HepG2 (cell line): ENCODE results near the gene NCBP2. TPM values are rescaled to one million over a fixed set of nuclear protein-coding genes. Genes with fewer than 3 reads are reported as not detected.

Experiments
- ATF7-NPFF ChIP-seq: sonication (generic); formaldehyde crosslinking; IDR thresholded peaks from 2 replicates; pipeline ENCODE4 v1.8.1; 2023; ENCODE audit warnings: mild to moderate bottlenecking, low read depth, missing genetic modification reagents, moderate library complexity
- CBFB ChIP-seq: sonication (generic); formaldehyde crosslinking; IDR thresholded peaks from 2 replicates; pipeline ENCODE4 v1.4.0; 2020; ENCODE audit warnings: missing genetic modification reagents
- ERF ChIP-seq: IDR thresholded peaks from 2 replicates; pipeline ENCODE4 v1.6.1; 2018; ENCODE audit warnings: missing biosample characterization, missing genetic modification reagents
- FOXK1 ChIP-seq: sonication (generic); formaldehyde crosslinking; IDR thresholded peaks from 2 replicates; pipeline ENCODE4 v1.4.0; 2020; ENCODE audit warnings: low read depth, missing genetic modification reagents, borderline replicate concordance
- HNF4G ChIP-seq, 2 experiments: sonication (generic) in 1 of 2; formaldehyde crosslinking in 1 of 2; IDR thresholded peaks; 2 replicates each; pipeline versions ENCODE4 v1.4.0 to v1.6.1; 2011 to 2020; ENCODE audit warnings: borderline replicate concordance in 2 of 2, low read depth in 2 of 2, mild to moderate bottlenecking in 2 of 2, low read length in 1 of 2, missing genetic modification reagents in 1 of 2, moderate library complexity in 1 of 2
- HOXA3 ChIP-seq: sonication (generic); formaldehyde crosslinking; IDR thresholded peaks from 2 replicates; pipeline ENCODE4 v1.5.0; 2020; ENCODE audit warnings: missing genetic modification reagents
- KLF11 ChIP-seq: IDR thresholded peaks from 2 replicates; pipeline ENCODE4 v1.6.1; 2016; ENCODE audit warnings: missing compliant biosample characterization
- MYNN ChIP-seq: sonication (generic); formaldehyde crosslinking; IDR thresholded peaks from 2 replicates; pipeline ENCODE4 v1.4.0; 2020; ENCODE audit warnings: mild to moderate bottlenecking, low read depth, missing genetic modification reagents
- NCOA2 ChIP-seq: sonication (generic); formaldehyde crosslinking; IDR thresholded peaks from 2 replicates; pipeline ENCODE4 v1.8.0; 2022; ENCODE audit warnings: inconsistent platforms
- NFIC ChIP-seq: IDR thresholded peaks from 2 replicates; pipeline ENCODE4 v1.6.1; 2012; ENCODE audit warnings: mild to moderate bottlenecking, low read length, inconsistent platforms
- NFKBIZ ChIP-seq: IDR thresholded peaks from 2 replicates; pipeline ENCODE4 v1.6.1; 2018; ENCODE audit warnings: missing genetic modification reagents, missing compliant biosample characterization
- NR2F1 ChIP-seq, 2 experiments: fragments of 450-650 bp in 1 of 2; formaldehyde crosslinking in 1 of 2; IDR thresholded peaks; 2 replicates each; pipeline versions ENCODE4 v1.5.0 to v1.6.1; 2016 to 2020; ENCODE audit warnings: mild to moderate bottlenecking in 1 of 2, missing compliant biosample characterization in 1 of 2, missing genetic modification reagents in 1 of 2, moderate library complexity in 1 of 2
- SOX5 ChIP-seq: IDR thresholded peaks from 2 replicates; pipeline ENCODE4 v1.6.1; 2016; ENCODE audit warnings: borderline replicate concordance
- SOX6 ChIP-seq, 2 experiments: fragments of 450-650 bp in 1 of 2; sonication (generic) in 1 of 2; formaldehyde crosslinking in 1 of 2; IDR thresholded peaks; 2 replicates each; pipeline versions ENCODE4 v1.4.0 to v1.6.1; 2017 to 2020; ENCODE audit warnings: antibody characterized with exemption in 1 of 2, mild to moderate bottlenecking in 1 of 2, missing genetic modification reagents in 1 of 2
- TFDP1 ChIP-seq: IDR thresholded peaks from 2 replicates; pipeline ENCODE4 v1.6.1; 2016; ENCODE audit warnings: missing compliant biosample characterization, missing genetic modification reagents, borderline replicate concordance
- ZBTB25 ChIP-seq: IDR thresholded peaks from 2 replicates; pipeline ENCODE4 v1.6.1; 2018; ENCODE audit warnings: missing genetic modification reagents
- ZNF317 ChIP-seq: sonication (generic); formaldehyde crosslinking; IDR thresholded peaks from 2 replicates; pipeline ENCODE4 v1.5.0; 2020; ENCODE audit warnings: mild to moderate bottlenecking, missing genetic modification reagents
- ZNF441 ChIP-seq: sonication (generic); formaldehyde crosslinking; IDR thresholded peaks from 2 replicates; pipeline ENCODE4 v1.7.0; 2021; ENCODE audit warnings: missing genetic modification reagents, borderline replicate concordance
- ZNF576 ChIP-seq: sonication (generic); formaldehyde crosslinking; IDR thresholded peaks from 2 replicates; pipeline ENCODE4 v1.4.0; 2020; ENCODE audit warnings: mild to moderate bottlenecking, missing genetic modification reagents
- ZNF724P ChIP-seq: sonication (generic); formaldehyde crosslinking; IDR thresholded peaks from 2 replicates; pipeline ENCODE4 v1.8.0; 2022; ENCODE audit warnings: missing genetic modification reagents, borderline replicate concordance
- ZNF773 ChIP-seq: sonication (generic); formaldehyde crosslinking; IDR thresholded peaks from 2 replicates; pipeline ENCODE4 v1.4.0; 2020; ENCODE audit warnings: missing genetic modification reagents, borderline replicate concordance
- ZUFSP ChIP-seq: sonication (generic); formaldehyde crosslinking; IDR thresholded peaks from 2 replicates; pipeline ENCODE4 v1.9.0; 2021; ENCODE audit warnings: missing genetic modification reagents, mild to moderate bottlenecking, borderline replicate concordance
- polyA plus RNA-seq, 8 experiments: library from polyadenylated mRNA; depleted of rRNA in 3 of 8; stranded (reverse) in 7 of 8; unstranded in 1 of 8; fragments of >200 nt; fragmentation: Illumina TruSeq in 4 of 8; extraction: Trizol in 4 of 8; gene quantifications; 2 replicates each; pipeline versions ENCODE4 v1.2.1 to v1.2.3, GENCODE V29; 2011 to 2016; ENCODE audit warnings: low read depth in 4 of 8, missing spikeins in 1 of 8, mixed read lengths in 1 of 8; ENCODE audit not compliant: insufficient read depth in 1 of 8
- total RNA-seq, 5 experiments: library from RNA; depleted of rRNA; stranded (reverse); fragments of >200 nt; fragmentation: Illumina TruSeq; extraction: Trizol; gene quantifications; 2 replicates each; pipeline ENCODE4 v1.2.3, GENCODE V29; 2016; ENCODE audit warnings: low read depth in 1 of 5
- TF ChIP-seq, protein P1 (sequence below): sonication (generic); formaldehyde crosslinking; IDR thresholded peaks from 2 replicates; pipeline ENCODE4 v1.4.0; 2020; ENCODE audit warnings: mild to moderate bottlenecking, low read depth, missing genetic modification reagents
- TF ChIP-seq, protein P2 (sequence below): sonication (generic); formaldehyde crosslinking; IDR thresholded peaks from 2 replicates; pipeline ENCODE4 v1.4.0; 2020; ENCODE audit warnings: missing genetic modification reagents, borderline replicate concordance

Gene NCBP2
- total and polyA plus RNA-seq, 2 of the 13 experiments (the other 11 are each of a cell fraction or from before 2014, with no cell fraction given): 58.7 to 95.5 TPM

DNA sequence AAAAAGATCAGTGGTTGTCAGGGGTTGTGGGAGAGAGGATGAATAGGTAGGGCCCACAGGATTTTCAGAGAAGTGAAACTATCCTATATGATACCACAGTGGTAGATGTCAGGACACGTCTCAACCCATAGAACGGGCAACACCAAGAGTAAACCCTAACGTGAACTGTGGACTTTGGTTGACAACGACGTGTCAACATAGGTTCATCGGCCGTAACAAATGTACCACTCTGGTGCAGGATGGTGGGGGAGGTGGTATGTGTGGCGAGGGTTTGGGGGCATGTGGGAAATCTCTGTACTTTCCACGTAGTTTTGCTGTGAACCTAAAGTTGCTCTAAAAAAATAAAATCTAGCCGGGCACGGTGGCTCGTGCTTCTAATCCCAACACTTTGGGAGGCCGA is 39.3 kb upstream of the NCBP2 start (continued):
- TF ChIP-seq ZNF317 (CRISPR knock-in tag): no peak
- no peak for TF ChIP-seq NR2F1 (CRISPR knock-in tag; IDR thresholded peaks at IDR 0.05)
- TF ChIP-seq SOX6 (IDR thresholded peaks at IDR 0.05): no peak
- peak; percentile 35 for TF ChIP-seq SOX6 (CRISPR knock-in tag; IDR thresholded peaks at IDR 0.05)
- TF ChIP-seq, protein P1, sequence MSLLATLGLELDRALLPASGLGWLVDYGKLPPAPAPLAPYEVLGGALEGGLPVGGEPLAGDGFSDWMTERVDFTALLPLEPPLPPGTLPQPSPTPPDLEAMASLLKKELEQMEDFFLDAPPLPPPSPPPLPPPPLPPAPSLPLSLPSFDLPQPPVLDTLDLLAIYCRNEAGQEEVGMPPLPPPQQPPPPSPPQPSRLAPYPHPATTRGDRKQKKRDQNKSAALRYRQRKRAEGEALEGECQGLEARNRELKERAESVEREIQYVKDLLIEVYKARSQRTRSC (CRISPR knock-in tag): no peak
- TF ChIP-seq CBFB (CRISPR knock-in tag): no peak
- TF ChIP-seq ZNF724P (CRISPR knock-in tag): no peak
- peak; percentile 40; the same call in 1 of the 2 replicates for TF ChIP-seq TFDP1
- no peak for TF ChIP-seq ZNF773 (CRISPR knock-in tag)
- no peak for TF ChIP-seq ZUFSP (CRISPR knock-in tag)
- no peak for TF ChIP-seq ZNF576 (CRISPR knock-in tag)
- peak; percentile 65; the same call in 1 of the 2 replicates for TF ChIP-seq ZNF441 (CRISPR knock-in tag)
- peak; percentile 94 for TF ChIP-seq HNF4G (IDR thresholded peaks at IDR 0.05; ENCODE audit: borderline replicate concordance, low read depth, low read length)
- TF ChIP-seq HNF4G (CRISPR knock-in tag; IDR thresholded peaks at IDR 0.05; ENCODE audit: borderline replicate concordance, low read depth): peak; percentile 76; the same call in 1 of the 2 replicates
- peak; percentile 49; the same call in 1 of the 2 replicates for TF ChIP-seq FOXK1
- no peak for TF ChIP-seq ATF7-NPFF (CRISPR knock-in tag)
- TF ChIP-seq ERF (CRISPR knock-in tag): peak; percentile 63; the same call in 1 of the 2 replicates
- peak; percentile 54; the same call in 1 of the 2 replicates for TF ChIP-seq SOX5 (CRISPR knock-in tag)
- TF ChIP-seq KLF11: no peak
- no peak for TF ChIP-seq MYNN (CRISPR knock-in tag)
- no peak for TF ChIP-seq NFKBIZ (CRISPR knock-in tag)
- TF ChIP-seq HOXA3 (CRISPR knock-in tag): peak; percentile 84
- 0 out of 2 replicates have a peak, but pooled peaks have one; percentile 44 for TF ChIP-seq NCOA2
- 0 out of 2 replicates have a peak, but pooled peaks have one; percentile 12 for TF ChIP-seq ZBTB25
- peak; percentile 27; the same call in 1 of the 2 replicates for TF ChIP-seq NFIC
- TF ChIP-seq, protein P2, sequence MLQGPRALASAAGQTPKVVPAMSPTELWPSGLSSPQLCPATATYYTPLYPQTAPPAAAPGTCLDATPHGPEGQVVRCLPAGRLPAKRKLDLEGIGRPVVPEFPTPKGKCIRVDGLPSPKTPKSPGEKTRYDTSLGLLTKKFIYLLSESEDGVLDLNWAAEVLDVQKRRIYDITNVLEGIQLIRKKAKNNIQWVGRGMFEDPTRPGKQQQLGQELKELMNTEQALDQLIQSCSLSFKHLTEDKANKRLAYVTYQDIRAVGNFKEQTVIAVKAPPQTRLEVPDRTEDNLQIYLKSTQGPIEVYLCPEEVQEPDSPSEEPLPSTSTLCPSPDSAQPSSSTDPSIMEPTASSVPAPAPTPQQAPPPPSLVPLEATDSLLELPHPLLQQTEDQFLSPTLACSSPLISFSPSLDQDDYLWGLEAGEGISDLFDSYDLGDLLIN: no peak
